AG09309 (cell line): Measurements from ENCODE around the gene FN1.
A peak's percentile ranks its signal among the peaks of the same experiment; 100 is the strongest.

Experiments
- DNase-seq: peaks from one replicate; pipeline ENCODE4 v3.0.0-alpha.2; 2010; ENCODE audit warnings: low read depth
- H3K4me3 ChIP-seq: 2 replicates; pipeline ENCODE4 v1.5.1; 2011; ENCODE audit warnings: mild to moderate bottlenecking, low read depth, low read length, moderate library complexity; ENCODE audit not compliant: control insufficient read depth
- CTCF ChIP-seq: IDR thresholded peaks from 2 replicates; pipeline ENCODE4 v1.5.1; 2011; ENCODE audit warnings: mild to moderate bottlenecking, low read depth, low read length, inconsistent platforms; ENCODE audit not compliant: insufficient read depth, control insufficient read depth; ENCODE audit errors: missing control alignments

The FN1 gene

GRCh38 chr2:215447056-215447455, 11.2 kb upstream of the FN1 start:
- TF ChIP-seq CTCF, result no peak
- no peak for DNase-seq
- no peak overlapping the region for H3K4me3 ChIP-seq

- no peak overlapping the region for H3K4me3 ChIP-seq
- no peak for DNase-seq
- no peak for TF ChIP-seq CTCF
These were observed 6.5 kb upstream of the FN1 start for GRCh38 chr2:215442401-215442787.

- TF ChIP-seq CTCF, result no peak
- H3K4me3 ChIP-seq, result no peak overlapping the region
- peak; percentile 84 for DNase-seq
These were observed 5.9 kb upstream of the FN1 start for GRCh38 chr2:215441560-215442400.

- TF ChIP-seq CTCF, result no peak
- no peak overlapping the region for H3K4me3 ChIP-seq
- DNase-seq, result no peak
These were observed 4.2 kb upstream of the FN1 start for GRCh38 chr2:215439980-215440512.

- DNase-seq, result no peak
- TF ChIP-seq CTCF, result no peak
- H3K4me3 ChIP-seq, result no peak overlapping the region
These were observed 3.5 kb upstream of the FN1 start for GRCh38 chr2:215439404-215439803.

GRCh38 chr2:215437614-215438013, 1.7 kb upstream of the FN1 start:
- peak overlapping the region; percentile 44 for H3K4me3 ChIP-seq
- no peak for TF ChIP-seq CTCF
- no peak for DNase-seq
